ENCODE measurements around the gene ANKRD27.
"Not testable (repeated sequence)": the region's sequence is repeated elsewhere in the genome, so short reads cannot be mapped to it uniquely, and the experiment has no call there.

GRCh38 chr19:32694851-32695250 is 19.9 kb upstream of the ANKRD27 start:
- not testable (repeated sequence) for TF ChIP-seq SNAI2 (CRISPR knock-in tag; IDR thresholded peaks at IDR 0.05); GLIS3 (CRISPR knock-in tag; IDR thresholded peaks at IDR 0.05); CREB5 (CRISPR knock-in tag; IDR thresholded peaks at IDR 0.05; ENCODE audit: low read depth); PATZ1 (CRISPR knock-in tag; IDR thresholded peaks at IDR 0.05; ENCODE audit: borderline replicate concordance); ZFP3 (CRISPR knock-in tag; IDR thresholded peaks at IDR 0.05); PPARA (CRISPR knock-in tag; IDR thresholded peaks at IDR 0.05; ENCODE audit: borderline replicate concordance); ZFP30 (CRISPR knock-in tag; IDR thresholded peaks at IDR 0.05); BACH2 (CRISPR knock-in tag; IDR thresholded peaks at IDR 0.05; ENCODE audit: borderline replicate concordance)
